HG03159 (cell line): ENCODE data around the gene CTAG1A.
"Not testable (repeated sequence)": the region's sequence is repeated elsewhere in the genome, so short reads cannot be mapped to it uniquely, and the experiment has no call there.

ENCODE experiments used
- ATAC-seq: cut with Tn5 transposase; IDR thresholded peaks from one replicate; pipeline ENCODE4 v1.9.1; 2021; ENCODE audit warnings: mild to moderate bottlenecking, moderate library complexity; ENCODE audit not compliant: unreplicated experiment

CTAG1A gene

DNA sequence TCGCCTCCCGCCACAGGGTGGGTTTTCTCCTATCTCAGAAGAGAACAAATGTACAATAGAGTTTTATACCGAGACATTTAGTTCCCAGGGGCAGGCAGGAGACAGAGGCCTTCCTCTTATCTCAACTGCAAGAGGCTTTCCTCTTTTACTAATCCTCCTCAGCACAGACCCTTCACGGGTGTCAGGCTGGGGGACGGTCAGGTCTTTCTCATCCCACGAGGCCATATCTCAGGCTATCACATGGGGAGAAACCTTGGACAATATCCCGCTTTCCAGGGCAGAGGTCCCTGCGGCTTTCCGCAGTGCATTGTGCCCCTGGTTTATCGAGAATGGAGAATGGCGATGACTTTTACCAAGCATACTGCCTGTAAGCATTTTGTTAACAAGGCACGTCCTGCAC, 23.9 kb downstream of the CTAG1A start:
- not testable (repeated sequence) for ATAC-seq

- ATAC-seq, result not testable (repeated sequence)
Measured at GRCh38 chrX:154611146-154611545, 26.2 kb downstream of the CTAG1A start.

- ATAC-seq, result not testable (repeated sequence)
Measured at GRCh38 chrX:154613586-154613985, 28.7 kb downstream of the CTAG1A start.

DNA sequence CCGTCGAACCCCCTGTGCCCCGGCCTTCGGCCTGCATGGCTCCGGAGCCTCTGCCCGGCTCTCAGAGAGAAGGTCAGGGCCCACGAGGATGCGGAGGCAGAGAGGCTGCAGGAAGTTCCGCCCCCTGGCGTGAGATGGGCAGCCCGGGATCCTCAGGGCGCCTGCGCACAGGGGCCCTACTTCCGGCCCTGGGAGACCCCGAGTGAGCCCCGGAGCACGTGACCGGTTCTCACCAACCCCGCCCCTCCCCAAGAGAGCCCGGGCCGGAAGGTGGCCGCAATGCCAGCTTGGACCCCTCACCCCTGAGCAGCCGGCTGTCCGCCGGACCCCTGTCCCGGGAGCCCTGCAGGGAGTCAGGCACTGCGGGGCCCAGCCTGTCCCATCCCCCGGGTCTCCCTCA, 34.2 kb downstream of the CTAG1A start, which contains the start of gene CTAG1B:
Gene CTAG1B (minus strand): TSS at position 101 of the 400 bp plus-strand sequence. CDS start 64 bp downstream, at position 37.
- ATAC-seq, result not testable (repeated sequence)

DNA sequence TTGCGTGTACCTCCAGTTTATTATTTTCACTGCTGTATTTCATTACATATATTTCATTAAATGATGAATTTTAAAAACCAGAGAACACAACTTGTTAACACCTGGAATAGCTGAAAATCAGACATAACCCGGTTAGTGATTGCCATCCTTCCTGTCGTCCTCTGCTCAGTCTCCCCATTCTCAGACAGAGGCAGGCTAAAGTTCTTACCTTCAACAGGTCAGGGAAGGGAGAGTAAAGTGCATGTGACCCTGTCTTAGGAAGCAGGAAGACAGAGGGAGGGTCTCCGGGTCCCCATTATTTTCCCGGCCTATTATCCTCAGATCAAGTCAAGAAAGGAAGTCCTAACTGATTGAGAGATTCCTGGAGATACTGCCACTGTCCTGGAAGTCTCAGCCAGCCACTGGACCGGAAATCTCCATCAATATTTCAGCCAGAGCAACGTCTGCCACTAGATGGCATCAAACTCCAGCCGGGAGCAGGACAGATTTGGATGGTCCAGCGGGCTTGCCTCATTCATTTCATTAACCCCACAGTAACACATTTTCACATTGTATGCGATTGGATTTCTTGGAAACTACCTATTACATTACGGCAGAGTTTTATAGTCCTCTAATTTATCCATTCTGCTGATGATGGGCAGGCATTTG, 36.0 kb downstream of the CTAG1A start:
- not testable (repeated sequence) for ATAC-seq

GRCh38 chrX:154628960-154629359, 44.0 kb downstream of the CTAG1A start:
- not testable (repeated sequence) for ATAC-seq

- ATAC-seq, result not testable (repeated sequence)
Measured at GRCh38 chrX:154630949-154631348, 46.0 kb downstream of the CTAG1A start.

- not testable (repeated sequence) for ATAC-seq
Measured at GRCh38 chrX:154633661-154634060, 48.7 kb downstream of the CTAG1A start.
